Liver (tissue), 9 donors: ENCODE data around the gene CCDC102B. TPM values are rescaled to one million over a fixed set of nuclear protein-coding genes. Genes with fewer than 3 reads are reported as not detected.

ENCODE experiments used
- DNase-seq: peaks from one replicate; pipeline ENCODE4 v3.0.0-alpha.2; 2017; ENCODE audit warnings: low spot score
- H3K27ac ChIP-seq, 2 donors: one replicate each; pipeline ENCODE4 v1.7.0; 2013; ENCODE audit warnings: inconsistent platforms in 2 of 2, low read length in 2 of 2, control low read depth in 1 of 2, low read depth in 1 of 2, mild to moderate bottlenecking in 1 of 2
- H3K27me3 ChIP-seq, 4 donors: one replicate each; pipeline versions ENCODE4 v1.6.1 to v1.7.0; 2013; ENCODE audit warnings: low read length in 3 of 4, inconsistent platforms in 1 of 4, mild to moderate bottlenecking in 1 of 4, moderate library complexity in 1 of 4; ENCODE audit not compliant: control insufficient read depth in 4 of 4, insufficient read depth in 4 of 4
- H3K36me3 ChIP-seq, 4 donors: one replicate each; pipeline versions ENCODE4 v1.6.1 to v1.7.0; 2013; ENCODE audit warnings: low read length in 3 of 4, mild to moderate bottlenecking in 3 of 4, low read depth in 1 of 4, moderate library complexity in 1 of 4; ENCODE audit not compliant: control insufficient read depth in 4 of 4, insufficient read depth in 3 of 4
- H3K4me1 ChIP-seq, 4 donors: one replicate each; pipeline versions ENCODE4 v1.6.1 to v1.7.0; 2013; ENCODE audit warnings: low read length in 3 of 4, mild to moderate bottlenecking in 3 of 4, moderate library complexity in 1 of 4; ENCODE audit not compliant: control insufficient read depth in 4 of 4, insufficient read depth in 4 of 4
- H3K4me3 ChIP-seq, 3 donors: one replicate each; pipeline versions ENCODE4 v1.6.1 to v1.7.0; 2013; ENCODE audit warnings: low read length in 3 of 3, control low read depth in 1 of 3, low read depth in 1 of 3, mild to moderate bottlenecking in 1 of 3
- H3K9ac ChIP-seq, 2 donors: one replicate each; pipeline ENCODE4 v1.7.0; 2013; ENCODE audit warnings: low read length in 2 of 2, mild to moderate bottlenecking in 2 of 2, moderate library complexity in 2 of 2, control low read depth in 1 of 2, low read depth in 1 of 2
- H3K9me3 ChIP-seq, 4 donors: one replicate each; pipeline versions ENCODE4 v1.6.1 to v1.7.0; 2013; ENCODE audit warnings: low read length in 3 of 4; ENCODE audit not compliant: control insufficient read depth in 4 of 4
- EGR1 ChIP-seq, 2 donors: IDR thresholded peaks; 2 replicates each; pipeline ENCODE4 v1.6.1; 2016 to 2018; ENCODE audit warnings: antibody characterized with exemption in 2 of 2, low read depth in 2 of 2
- FOXA1 ChIP-seq: IDR thresholded peaks from 2 replicates; pipeline ENCODE4 v1.6.1; 2016; ENCODE audit warnings: antibody characterized with exemption
- FOXA2 ChIP-seq: IDR thresholded peaks from 2 replicates; pipeline ENCODE4 v1.6.1; 2016; ENCODE audit warnings: antibody characterized with exemption
- GABPA ChIP-seq, 2 donors: IDR thresholded peaks in 1 of 2; conservative IDR thresholded peaks in 1 of 2; 2 replicates each; pipeline ENCODE4 v1.6.1; 2016; ENCODE audit warnings: antibody characterized with exemption in 2 of 2, mild to moderate bottlenecking in 1 of 2, moderate library complexity in 1 of 2
- HNF4A ChIP-seq, 2 donors: conservative IDR thresholded peaks; 2 replicates each; pipeline ENCODE4 v1.6.1; 2016; ENCODE audit warnings: antibody characterized with exemption in 2 of 2, mild to moderate bottlenecking in 2 of 2
- HNF4G ChIP-seq: IDR thresholded peaks from 2 replicates; pipeline ENCODE4 v1.6.1; 2016; ENCODE audit warnings: antibody characterized with exemption
- JUND ChIP-seq, 2 donors: IDR thresholded peaks; 2 replicates each; pipeline ENCODE4 v1.6.1; 2016; ENCODE audit warnings: antibody characterized with exemption in 2 of 2
- MAX ChIP-seq: IDR thresholded peaks from 2 replicates; pipeline ENCODE4 v1.6.1; 2016; ENCODE audit warnings: antibody characterized with exemption
- NR2F2 ChIP-seq: IDR thresholded peaks from 2 replicates; pipeline ENCODE4 v1.6.1; 2016; ENCODE audit warnings: antibody characterized with exemption
- RAD21 ChIP-seq, 2 donors: IDR thresholded peaks; 2 replicates each; pipeline ENCODE4 v1.6.1; 2016; ENCODE audit warnings: antibody characterized with exemption in 2 of 2, mild to moderate bottlenecking in 2 of 2
- RXRA ChIP-seq, 2 donors: IDR thresholded peaks; 2 replicates each; pipeline ENCODE4 v1.6.1; 2017 to 2018; ENCODE audit warnings: antibody characterized with exemption in 2 of 2, mild to moderate bottlenecking in 1 of 2
- SP1 ChIP-seq: IDR thresholded peaks from 2 replicates; pipeline ENCODE4 v1.6.1; 2018; ENCODE audit warnings: antibody characterized with exemption, mild to moderate bottlenecking
- TAF1 ChIP-seq: conservative IDR thresholded peaks from 2 replicates; pipeline ENCODE4 v1.6.1; 2016; ENCODE audit warnings: antibody characterized with exemption, mild to moderate bottlenecking
- YY1 ChIP-seq: IDR thresholded peaks from 2 replicates; pipeline ENCODE4 v1.6.1; 2016; ENCODE audit warnings: antibody characterized with exemption, mild to moderate bottlenecking
- ZBTB33 ChIP-seq: IDR thresholded peaks from 2 replicates; pipeline ENCODE4 v1.6.1; 2016; ENCODE audit warnings: antibody characterized with exemption
- WGBS: extraction: QIAGEN DNeasy Blood & Tissue Kit; methylation state at CpG from one replicate; pipeline ENCODE4 v1.1.7; 2013; 5-methylcytosine and 5-hydroxymethylcytosine counted together
- polyA plus RNA-seq, 2 donors: library from polyadenylated mRNA; stranded (reverse) in 1 of 2; unstranded in 1 of 2; fragments of 200-250 nt in 1 of 2; fragments of >200 nt in 1 of 2; fragmentation: Nextera tagmentation in 1 of 2; extraction: Ambion mirVana in 1 of 2; gene quantifications; one replicate each; pipeline versions ENCODE4 v1.2.1 to v1.2.3, GENCODE V29; 2013 to 2015
- total RNA-seq, 2 donors: library from RNA; depleted of rRNA; stranded (reverse); fragments of >200 nt; gene quantifications; one replicate each; pipeline ENCODE4 v1.2.3, GENCODE V29; 2014
- TF ChIP-seq, protein P1 (sequence below): fragments of 150-350 bp; IDR thresholded peaks from 2 replicates; pipeline ENCODE4 v1.5.1; 2017; ENCODE audit warnings: improper control_type of control experiment, low read depth, low read length; ENCODE audit not compliant: missing input control
- TF ChIP-seq, protein P2 (sequence below): IDR thresholded peaks from 2 replicates; pipeline ENCODE4 v1.6.1; 2016; ENCODE audit warnings: antibody characterized with exemption
- TF ChIP-seq, protein P3 (sequence below): IDR thresholded peaks from 2 replicates; pipeline ENCODE4 v1.6.1; 2016; ENCODE audit warnings: antibody characterized with exemption, mild to moderate bottlenecking
- donor health status: healthy.
- donor health status: healthy.
- donor health status: healthy.
- donor health status: healthy.
- donor health status: healthy.

CCDC102B gene
- total and polyA plus RNA-seq, 4 donors, result 0.54 to 4.5 (median 1.4) TPM

DNA sequence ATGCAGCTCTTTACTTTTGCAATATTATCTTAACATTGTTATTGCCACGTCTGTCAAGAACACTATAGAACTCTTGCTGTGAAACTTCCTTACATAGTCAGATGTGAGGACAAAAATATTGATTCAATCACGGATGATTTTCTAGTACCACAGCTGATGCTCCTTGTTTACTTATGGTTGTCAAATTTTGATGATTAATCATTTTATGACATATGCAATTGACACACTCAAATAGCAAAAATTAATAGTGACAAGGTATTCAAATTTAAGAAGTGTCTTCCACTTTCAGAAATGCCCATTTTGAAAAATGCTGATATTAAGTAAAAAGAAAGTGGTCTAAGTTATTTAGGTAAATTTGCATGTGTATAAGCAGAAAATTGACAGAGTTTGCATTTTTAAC is 284.0 kb downstream of the CCDC102B start:
- H3K36me3 ChIP-seq, result no peaks in the 10 kb centered on the region
- H3K4me1 ChIP-seq, result no peaks in the 10 kb centered on the region
- no peak for DNase-seq
- H3K4me3 ChIP-seq, result no peak overlapping the region
- no peaks in the 10 kb centered on the region for H3K9me3 ChIP-seq
- 53% methylated on average over 2 of the region's 2 CpGs for WGBS
- H3K27me3 ChIP-seq, result no peaks in the 10 kb centered on the region
- no peak overlapping the region for H3K27ac ChIP-seq
- no peak overlapping the region for H3K9ac ChIP-seq
- TF ChIP-seq RAD21 (IDR thresholded peaks at IDR 0.05), result no peak
- TF ChIP-seq MAX, result no peak
- no peak for TF ChIP-seq YY1
- TF ChIP-seq ZBTB33, result no peak
- no peak for TF ChIP-seq HNF4G
- TF ChIP-seq, protein P1, sequence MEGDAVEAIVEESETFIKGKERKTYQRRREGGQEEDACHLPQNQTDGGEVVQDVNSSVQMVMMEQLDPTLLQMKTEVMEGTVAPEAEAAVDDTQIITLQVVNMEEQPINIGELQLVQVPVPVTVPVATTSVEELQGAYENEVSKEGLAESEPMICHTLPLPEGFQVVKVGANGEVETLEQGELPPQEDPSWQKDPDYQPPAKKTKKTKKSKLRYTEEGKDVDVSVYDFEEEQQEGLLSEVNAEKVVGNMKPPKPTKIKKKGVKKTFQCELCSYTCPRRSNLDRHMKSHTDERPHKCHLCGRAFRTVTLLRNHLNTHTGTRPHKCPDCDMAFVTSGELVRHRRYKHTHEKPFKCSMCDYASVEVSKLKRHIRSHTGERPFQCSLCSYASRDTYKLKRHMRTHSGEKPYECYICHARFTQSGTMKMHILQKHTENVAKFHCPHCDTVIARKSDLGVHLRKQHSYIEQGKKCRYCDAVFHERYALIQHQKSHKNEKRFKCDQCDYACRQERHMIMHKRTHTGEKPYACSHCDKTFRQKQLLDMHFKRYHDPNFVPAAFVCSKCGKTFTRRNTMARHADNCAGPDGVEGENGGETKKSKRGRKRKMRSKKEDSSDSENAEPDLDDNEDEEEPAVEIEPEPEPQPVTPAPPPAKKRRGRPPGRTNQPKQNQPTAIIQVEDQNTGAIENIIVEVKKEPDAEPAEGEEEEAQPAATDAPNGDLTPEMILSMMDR, result no peak

DNA sequence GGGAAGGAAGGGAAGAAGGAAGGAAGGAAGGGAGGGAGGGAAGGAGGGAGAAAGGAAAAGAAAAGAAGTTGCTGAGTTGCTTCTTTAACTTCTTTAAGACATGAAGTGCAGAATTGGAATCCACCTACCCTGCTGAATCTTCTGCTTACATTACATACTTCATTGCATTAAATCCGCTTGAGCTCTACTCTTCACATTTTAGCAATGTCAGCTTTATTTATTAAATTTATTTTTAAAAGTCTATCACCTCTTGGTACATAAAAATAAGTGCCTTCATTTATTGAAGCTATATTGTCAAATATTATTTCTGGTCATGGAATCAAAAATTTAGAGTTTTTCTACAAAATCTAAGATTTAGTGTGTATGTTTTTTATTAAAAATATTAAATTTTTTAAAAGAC is 284.6 kb downstream of the CCDC102B start:
- H3K27ac ChIP-seq, result no peak overlapping the region
- no peaks in the 10 kb centered on the region for H3K36me3 ChIP-seq
- H3K9me3 ChIP-seq, result no peaks in the 10 kb centered on the region
- no peaks in the 10 kb centered on the region for H3K4me1 ChIP-seq
- DNase-seq, result no peak
- no peak overlapping the region for H3K9ac ChIP-seq
- H3K4me3 ChIP-seq, result no peak overlapping the region
- WGBS, result 96% methylated on average over 1 of the region's 1 CpG
- TF ChIP-seq, protein P2, sequence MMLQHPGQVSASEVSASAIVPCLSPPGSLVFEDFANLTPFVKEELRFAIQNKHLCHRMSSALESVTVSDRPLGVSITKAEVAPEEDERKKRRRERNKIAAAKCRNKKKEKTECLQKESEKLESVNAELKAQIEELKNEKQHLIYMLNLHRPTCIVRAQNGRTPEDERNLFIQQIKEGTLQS, result no peak
- TF ChIP-seq ZBTB33, result no peak
- no peak for TF ChIP-seq FOXA1
- no peak for TF ChIP-seq NR2F2
- no peak for TF ChIP-seq JUND (IDR thresholded peaks at IDR 0.05)
- TF ChIP-seq GABPA (IDR thresholded peaks at IDR 0.05 in 1 of 2, conservative IDR thresholded peaks at IDR 0.05 in 1 of 2), result no peak
- TF ChIP-seq YY1, result no peak
- TF ChIP-seq, protein P3, sequence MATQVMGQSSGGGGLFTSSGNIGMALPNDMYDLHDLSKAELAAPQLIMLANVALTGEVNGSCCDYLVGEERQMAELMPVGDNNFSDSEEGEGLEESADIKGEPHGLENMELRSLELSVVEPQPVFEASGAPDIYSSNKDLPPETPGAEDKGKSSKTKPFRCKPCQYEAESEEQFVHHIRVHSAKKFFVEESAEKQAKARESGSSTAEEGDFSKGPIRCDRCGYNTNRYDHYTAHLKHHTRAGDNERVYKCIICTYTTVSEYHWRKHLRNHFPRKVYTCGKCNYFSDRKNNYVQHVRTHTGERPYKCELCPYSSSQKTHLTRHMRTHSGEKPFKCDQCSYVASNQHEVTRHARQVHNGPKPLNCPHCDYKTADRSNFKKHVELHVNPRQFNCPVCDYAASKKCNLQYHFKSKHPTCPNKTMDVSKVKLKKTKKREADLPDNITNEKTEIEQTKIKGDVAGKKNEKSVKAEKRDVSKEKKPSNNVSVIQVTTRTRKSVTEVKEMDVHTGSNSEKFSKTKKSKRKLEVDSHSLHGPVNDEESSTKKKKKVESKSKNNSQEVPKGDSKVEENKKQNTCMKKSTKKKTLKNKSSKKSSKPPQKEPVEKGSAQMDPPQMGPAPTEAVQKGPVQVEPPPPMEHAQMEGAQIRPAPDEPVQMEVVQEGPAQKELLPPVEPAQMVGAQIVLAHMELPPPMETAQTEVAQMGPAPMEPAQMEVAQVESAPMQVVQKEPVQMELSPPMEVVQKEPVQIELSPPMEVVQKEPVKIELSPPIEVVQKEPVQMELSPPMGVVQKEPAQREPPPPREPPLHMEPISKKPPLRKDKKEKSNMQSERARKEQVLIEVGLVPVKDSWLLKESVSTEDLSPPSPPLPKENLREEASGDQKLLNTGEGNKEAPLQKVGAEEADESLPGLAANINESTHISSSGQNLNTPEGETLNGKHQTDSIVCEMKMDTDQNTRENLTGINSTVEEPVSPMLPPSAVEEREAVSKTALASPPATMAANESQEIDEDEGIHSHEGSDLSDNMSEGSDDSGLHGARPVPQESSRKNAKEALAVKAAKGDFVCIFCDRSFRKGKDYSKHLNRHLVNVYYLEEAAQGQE, result no peak
- no peak for TF ChIP-seq TAF1
- TF ChIP-seq, protein P1, result no peak
- TF ChIP-seq RXRA (IDR thresholded peaks at IDR 0.05), result no peak
- no peak for TF ChIP-seq MAX
- no peak for TF ChIP-seq RAD21 (IDR thresholded peaks at IDR 0.05)
- no peak for TF ChIP-seq HNF4A (conservative IDR thresholded peaks at IDR 0.05)
- no peak for TF ChIP-seq SP1
- no peak for TF ChIP-seq EGR1 (IDR thresholded peaks at IDR 0.05; ENCODE audit: low read depth in 2 of 2)
- no peak for TF ChIP-seq HNF4G
- TF ChIP-seq FOXA2, result no peak
- no peaks in the 10 kb centered on the region for H3K27me3 ChIP-seq
